Adrenal gland (tissue), 19 donors: ENCODE data around the gene LRRC9. TPM values are rescaled to one million over a fixed set of nuclear protein-coding genes. Genes with fewer than 3 reads are reported as not detected.
A peak's percentile ranks its signal among the peaks of the same experiment; 100 is the strongest.

ENCODE experiments used
- DNase-seq, 7 donors: peaks; one replicate each; pipeline ENCODE4 v3.0.0-alpha.2; 2019 to 2020
- H3K27ac ChIP-seq, 5 donors: fragments of 200-600 bp; sonication (generic) in 4 of 5; 1 replicate in 3 of 5; 2 replicates in 2 of 5; pipeline versions ENCODE4 v1.5.1 to v1.8.0; 2016 to 2020; ENCODE audit warnings: mild to moderate bottlenecking in 1 of 5
- H3K27me3 ChIP-seq: fragments of 200-600 bp; 2 replicates; pipeline ENCODE4 v1.8.0; 2021
- H3K36me3 ChIP-seq, 2 donors: fragments of 200-600 bp; replicated peaks in 1 of 2; 1 replicate in 1 of 2; 2 replicates in 1 of 2; pipeline versions ENCODE4 v1.5.1 to v1.8.0; 2018 to 2022
- H3K4me1 ChIP-seq, 2 donors: fragments of 200-600 bp; replicated peaks in 1 of 2; 1 replicate in 1 of 2; 2 replicates in 1 of 2; pipeline versions ENCODE4 v1.5.1 to v1.8.0; 2018 to 2021
- H3K4me3 ChIP-seq, 4 donors: fragments of 200-600 bp; sonication (generic) in 3 of 4; one replicate each; pipeline ENCODE4 v1.5.1; 2016 to 2018
- H3K9me3 ChIP-seq, 3 donors: fragments of 200-600 bp; sonication (generic) in 1 of 3; replicated peaks in 1 of 3; 1 replicate in 2 of 3; 2 replicates in 1 of 3; pipeline versions ENCODE4 v1.5.1 to v1.8.0; 2016 to 2021
- POLR2A ChIP-seq, 2 donors: fragments of 450-650 bp; IDR thresholded peaks; one replicate each; pipeline ENCODE4 v1.6.1; 2017; ENCODE audit warnings: antibody characterized with exemption in 2 of 2, mild to moderate bottlenecking in 2 of 2, moderate library complexity in 1 of 2
- WGBS, 4 donors: extraction: QIAGEN DNeasy Blood & Tissue Kit in 2 of 4; methylation state at CpG; one replicate each; pipeline versions ENCODE4 v1.1.5 to v1.1.7; 2013 to 2017; 5-methylcytosine and 5-hydroxymethylcytosine counted together
- intact Hi-C, 2 donors: fragments of 100-400 bp; cut with DNase I; formaldehyde crosslinking; loops; one replicate each; pipeline versions ENCODE4 v1.14.1 to v1.15.0; 2022 to 2023
- long read RNA-seq, 10 donors: library from polyadenylated mRNA in 3 of 10; unstranded in 2 of 10; stranded (forward) in 1 of 10; transcript quantifications; one replicate each; pipeline ENCODE4 v2.0.0 and lab custom pipeline, GENCODE V29; 2021 to 2026
- polyA plus RNA-seq, 3 donors: library from polyadenylated mRNA; stranded (reverse); fragments of 200-250 nt in 2 of 3; fragments of 350-450 nt in 1 of 3; fragmentation: Illumina TruSeq in 1 of 3; extraction: RNeasy Lipid Tissue Mini Kit (QIAGEN cat#74804) in 1 of 3; gene quantifications; one replicate each; pipeline ENCODE4 v1.2.3, GENCODE V29; 2013 to 2014
- total RNA-seq, 9 donors: library from RNA; depleted of rRNA in 4 of 9; stranded (reverse); fragments of >200 nt in 4 of 9; fragments of 120-200 nt in 1 of 9; fragmentation: NEBNext Ultra II Directional in 1 of 9; extraction: Animal tissue kit (Norgen Biotek cat#: 25700) in 1 of 9; gene quantifications; one replicate each; pipeline versions ENCODE4 v1.1.0 to v1.2.4, GENCODE V29; 2013 to 2023
- TF ChIP-seq, protein P1 (sequence below), 6 experiments: fragments of 450-650 bp in 4 of 6; fragments of 200-600 bp in 2 of 6; sonication (generic) in 1 of 6; IDR thresholded peaks; 1 replicate in 5 of 6; 2 replicates in 1 of 6; pipeline versions ENCODE4 v1.5.1 to v1.8.0; 2016 to 2021; ENCODE audit warnings: antibody characterized with exemption in 6 of 6, mild to moderate bottlenecking in 2 of 6, moderate library complexity in 1 of 6
- donor health status: healthy with polysubstance abuse.
- donor health status: Bipolar disorder and iron deficiency.
- donor health status: DM: yes; HTN: yes; CAD: no.
- donor health status: DM: no; HTN: no; CAD: no.
- donor health status: DM: no; HTN: no; CAD: no.
- donor health status: DM: yes; HTN: yes; CAD: no.

LRRC9 gene
- 1 to 10 TPM in 1 of 9 donors, under 1 TPM in 2, not detected in 6; 0.14 to 1.2 (median 0.21) TPM for total RNA-seq
- 1 to 10 TPM in 1 of 3 donors, not detected in 2; 1.1 TPM for polyA plus RNA-seq
- long read RNA-seq, donor 1 = 0 reads
- long read RNA-seq, donor 2 = 0 reads
- long read RNA-seq, donor 3 = 0 reads
- long read RNA-seq, donor 4 = 0 reads
- long read RNA-seq, donor 5 = 0 reads
- long read RNA-seq, donor 6 = 0 reads
- long read RNA-seq, donor 7 = 0 reads
- long read RNA-seq, donor 8 = 0 reads
- long read RNA-seq, donor 9 = 0 reads
- long read RNA-seq, donor 10 = 0 reads

DNA sequence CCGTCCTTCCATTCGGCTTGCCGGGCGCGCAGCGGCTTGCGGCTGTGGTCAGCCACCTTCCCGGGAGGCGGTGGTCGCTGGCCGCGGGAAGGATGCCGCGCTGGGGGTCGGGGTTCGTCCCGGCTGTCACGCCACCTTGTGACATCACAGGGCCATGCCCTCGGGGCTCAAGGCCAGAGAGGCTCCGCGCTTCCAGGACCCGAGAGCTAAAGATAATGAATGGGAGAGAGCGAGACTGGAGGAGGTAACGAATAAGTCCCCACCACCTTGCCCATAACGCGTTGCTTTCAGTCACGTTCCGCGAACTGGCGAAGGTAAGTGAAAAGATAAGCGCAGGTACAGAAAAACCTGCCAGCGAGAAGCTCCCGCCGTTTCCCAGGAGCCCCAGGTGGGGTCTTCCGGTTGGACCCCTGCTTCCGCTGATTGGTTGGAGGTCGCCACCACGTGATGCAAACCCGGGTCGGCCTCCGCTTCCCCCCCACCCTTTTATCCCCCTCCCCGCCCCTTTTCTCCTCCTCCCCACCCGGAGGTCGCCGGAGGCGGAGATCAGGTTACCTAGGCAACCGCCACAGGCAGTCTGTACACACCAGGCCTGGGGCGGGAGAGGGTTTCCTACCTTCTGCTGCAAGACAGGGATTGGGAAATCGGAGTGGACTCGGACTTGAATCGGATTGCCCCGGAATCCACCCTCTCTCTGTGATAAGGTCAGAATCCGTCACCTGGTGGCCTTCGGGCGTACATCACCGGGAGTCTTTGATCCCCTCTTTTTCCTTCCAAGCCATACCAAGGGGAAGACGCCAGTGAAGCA, at the start of gene LRRC9:
LRRC9 (plus strand) TSS at position 575 of the 808 bp plus-strand sequence.
- Histone ChIP-seq H3K4me1 (peaks cover 7 to 14% of the 10 kb centered on the region in 2 donors), H3K27me3 (peaks cover 3% of the 10 kb centered on the region), H3K9me3 (no peaks in the 10 kb centered on the region), H3K27ac (peak within 1 kb of the TSS in 1 of 5 donors; percentile 44), H3K4me3 (peak within 1 kb of the TSS in 2 of 4 donors; percentile 24 to 52), H3K36me3 (no peaks in the 10 kb centered on the region)
- DNase-seq = peak; percentile 22 to 83 (median 39)
- 5 to 9% (median 5%) methylated on average over 30 to 57 of the region's 57 CpGs for WGBS, 4 donors
- intact Hi-C loops = no loop called here
- TF ChIP-seq, protein P1, sequence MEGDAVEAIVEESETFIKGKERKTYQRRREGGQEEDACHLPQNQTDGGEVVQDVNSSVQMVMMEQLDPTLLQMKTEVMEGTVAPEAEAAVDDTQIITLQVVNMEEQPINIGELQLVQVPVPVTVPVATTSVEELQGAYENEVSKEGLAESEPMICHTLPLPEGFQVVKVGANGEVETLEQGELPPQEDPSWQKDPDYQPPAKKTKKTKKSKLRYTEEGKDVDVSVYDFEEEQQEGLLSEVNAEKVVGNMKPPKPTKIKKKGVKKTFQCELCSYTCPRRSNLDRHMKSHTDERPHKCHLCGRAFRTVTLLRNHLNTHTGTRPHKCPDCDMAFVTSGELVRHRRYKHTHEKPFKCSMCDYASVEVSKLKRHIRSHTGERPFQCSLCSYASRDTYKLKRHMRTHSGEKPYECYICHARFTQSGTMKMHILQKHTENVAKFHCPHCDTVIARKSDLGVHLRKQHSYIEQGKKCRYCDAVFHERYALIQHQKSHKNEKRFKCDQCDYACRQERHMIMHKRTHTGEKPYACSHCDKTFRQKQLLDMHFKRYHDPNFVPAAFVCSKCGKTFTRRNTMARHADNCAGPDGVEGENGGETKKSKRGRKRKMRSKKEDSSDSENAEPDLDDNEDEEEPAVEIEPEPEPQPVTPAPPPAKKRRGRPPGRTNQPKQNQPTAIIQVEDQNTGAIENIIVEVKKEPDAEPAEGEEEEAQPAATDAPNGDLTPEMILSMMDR (IDR thresholded peaks at IDR 0.05) = no peak
- TF ChIP-seq POLR2A (IDR thresholded peaks at IDR 0.05) = no peak

DNA sequence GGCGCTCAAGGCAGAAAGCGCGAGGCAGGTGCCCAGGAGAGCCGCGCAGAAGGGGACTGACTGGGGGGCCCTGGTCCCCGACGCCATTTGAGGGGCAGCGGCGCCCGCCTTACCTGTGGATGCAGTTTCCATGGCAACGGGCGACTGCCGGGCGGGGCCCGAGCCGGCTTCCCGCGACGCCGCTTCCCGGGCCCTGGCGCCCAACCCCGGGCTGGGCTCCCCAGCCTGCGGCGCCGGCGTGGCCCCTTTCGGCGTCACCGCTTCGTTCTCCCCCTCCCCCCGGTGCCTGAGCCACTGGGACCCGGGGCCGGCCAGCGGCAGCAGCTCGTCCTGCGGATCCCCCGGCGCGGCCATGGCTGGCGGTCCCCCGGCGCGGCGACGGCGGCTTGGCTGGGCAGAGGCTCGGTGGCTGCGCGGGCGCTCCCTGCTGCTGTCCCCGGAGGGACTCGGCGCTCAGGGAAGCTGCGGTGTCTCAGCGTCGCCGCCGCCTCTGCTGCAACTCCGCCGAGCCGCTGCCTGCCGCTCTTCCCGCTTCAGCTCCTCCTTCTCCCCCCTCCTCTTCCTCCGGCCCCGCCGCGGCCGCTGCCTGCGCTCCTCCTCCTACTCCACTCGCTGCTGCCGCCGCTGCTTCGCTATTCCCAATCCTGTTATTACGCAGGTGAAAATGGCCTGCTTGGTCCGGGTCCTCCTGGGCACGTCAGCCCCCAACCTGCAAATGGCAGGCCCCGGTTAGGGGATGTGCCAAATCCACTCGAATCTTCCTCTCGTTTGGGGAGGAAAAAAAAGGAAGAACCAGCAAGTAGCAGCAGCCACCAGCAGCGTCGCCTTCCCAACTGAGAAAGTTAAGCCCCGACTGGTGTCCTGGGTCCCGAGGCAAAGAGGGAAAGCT, 49.4 kb upstream of the LRRC9 start, which contains the start of gene RTN1:
RTN1 (minus strand) TSS at position 500 of the 889 bp plus-strand sequence; CDS start at position 354, 146 bp downstream.
- WGBS, 4 donors = 0 to 1% (median 1%) methylated on average over 21 to 84 of the region's 84 CpGs
- TF ChIP-seq POLR2A (IDR thresholded peaks at IDR 0.05) = peak; percentile 29 to 33
- TF ChIP-seq, protein P1 (IDR thresholded peaks at IDR 0.05) = no peak
- H3K27ac ChIP-seq = peak within 1 kb of the TSS in 3 of 5 donors; percentile 8 to 76 (median 62)
- no peaks in the 10 kb centered on the region for H3K36me3 ChIP-seq
- peak; percentile 39 to 80 (median 68) for DNase-seq
- H3K27me3 ChIP-seq = peaks cover 8% of the 10 kb centered on the region
- H3K4me3 ChIP-seq = peak within 1 kb of the TSS; percentile 7 to 73 (median 34)
- intact Hi-C loops = no loop called here
- peaks cover 0 to 7% of the 10 kb centered on the region in 2 donors for H3K4me1 ChIP-seq
- no peaks in the 10 kb centered on the region for H3K9me3 ChIP-seq

DNA sequence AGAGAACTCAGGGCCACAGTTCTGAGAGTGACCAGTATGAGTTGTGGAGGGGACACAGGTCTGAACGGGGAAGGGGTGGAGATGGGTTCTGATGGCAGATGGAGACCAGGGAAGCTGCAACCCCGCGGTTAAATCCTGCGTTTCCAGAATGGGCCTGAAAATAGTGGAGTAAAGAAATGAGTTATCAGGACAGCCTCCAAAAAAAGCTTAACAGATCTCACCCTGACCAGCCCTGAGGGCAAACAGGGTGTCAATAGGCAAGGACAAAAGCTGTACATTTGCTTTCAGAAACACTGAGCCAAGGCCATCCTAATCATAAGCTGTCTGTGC, 48.8 kb upstream of the LRRC9 start:
- Histone ChIP-seq H3K4me1 (peaks cover 0 to 7% of the 10 kb centered on the region in 2 donors), H3K9me3 (no peaks in the 10 kb centered on the region), H3K4me3 (peak overlapping the region in 2 of 4 donors; percentile 39 to 73), H3K27ac (peak overlapping the region in 3 of 5 donors; percentile 8 to 76 (median 62)), H3K27me3 (peaks cover 8% of the 10 kb centered on the region), H3K36me3 (no peaks in the 10 kb centered on the region)
- intact Hi-C loops = no loop called here
- DNase-seq = no peak
- WGBS, 4 donors = 2 to 5% (median 4%) methylated on average over 4 of the region's 4 CpGs
- TF ChIP-seq, protein P1 (IDR thresholded peaks at IDR 0.05) = no peak
- no peak for TF ChIP-seq POLR2A (IDR thresholded peaks at IDR 0.05)
